HG03097 (cell line): Measurements from ENCODE around the gene FXYD7.
"Not testable (repeated sequence)": the region's sequence is repeated elsewhere in the genome, so short reads cannot be mapped to it uniquely, and the experiment has no call there.

ENCODE experiments used
- ATAC-seq: cut with Tn5 transposase; IDR thresholded peaks from one replicate; pipeline ENCODE4 v1.9.1; 2021; ENCODE audit not compliant: unreplicated experiment, low FRiP score

The FXYD7 gene

GRCh38 chr19:35142606-35143230 is 337 bp upstream of the FXYD7 start:
- ATAC-seq = no peak

- no peak for ATAC-seq
These were observed 763 bp downstream of the FXYD7 start for GRCh38 chr19:35143818-35144217.

GRCh38 chr19:35144259-35144599 is 1.2 kb downstream of the FXYD7 start:
- ATAC-seq = no peak

GRCh38 chr19:35144600-35145436 is 1.8 kb downstream of the FXYD7 start:
- ATAC-seq = no peak

DNA sequence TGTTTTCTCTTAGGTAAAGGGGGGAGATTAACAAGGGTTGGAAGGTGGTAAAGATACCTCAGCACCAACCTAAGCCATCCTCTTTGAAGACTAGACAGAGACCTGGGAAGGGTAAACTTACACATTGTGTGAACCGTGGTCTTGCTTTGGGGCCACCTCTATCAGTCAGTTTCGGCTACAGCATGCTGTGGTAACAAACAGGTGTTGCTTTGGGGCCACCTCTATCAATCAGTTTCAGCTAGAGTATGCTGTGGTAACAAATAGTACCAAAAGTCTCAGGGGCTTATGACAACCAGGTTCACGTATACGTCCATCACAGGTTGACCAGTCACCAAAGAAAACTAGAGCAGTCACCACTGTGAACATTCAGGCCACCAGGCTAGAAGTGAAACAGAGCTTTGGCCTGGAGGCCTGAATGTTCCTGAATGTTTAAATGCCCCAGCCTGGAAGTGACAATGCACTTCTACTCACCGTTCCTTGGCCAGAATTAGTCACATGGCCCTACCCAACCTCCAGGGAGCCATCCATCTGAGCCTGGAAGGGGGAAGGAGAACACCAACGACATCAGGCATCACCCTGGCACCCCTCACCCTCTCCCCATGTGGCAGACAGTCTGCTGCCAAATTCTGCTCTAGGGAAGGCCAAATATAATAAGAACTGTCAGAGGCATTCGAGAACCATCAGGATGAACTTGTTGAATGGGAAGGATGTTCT is 3.8 kb downstream of the FXYD7 start:
- no peak for ATAC-seq

DNA sequence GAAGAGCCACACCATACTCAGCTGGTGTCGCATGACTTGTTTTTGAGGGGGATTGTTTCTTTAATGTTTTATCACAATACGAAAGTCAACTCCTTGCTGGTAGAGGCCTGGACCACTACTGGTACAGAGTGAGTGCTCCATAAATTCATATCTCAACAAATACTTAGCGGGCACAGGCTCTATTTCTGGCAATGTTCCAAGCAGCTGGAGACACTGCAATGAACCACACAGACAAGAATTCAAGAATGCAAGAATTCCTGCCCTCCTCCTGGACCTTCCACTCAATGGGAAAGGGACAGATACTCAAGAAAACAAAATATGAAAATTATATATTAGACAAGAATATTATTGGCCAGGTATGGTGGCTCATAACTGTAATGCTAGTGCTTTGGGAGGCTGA is 6.4 kb downstream of the FXYD7 start:
- ATAC-seq = no peak

GRCh38 chr19:35150445-35150844 is 7.4 kb downstream of the FXYD7 start:
- ATAC-seq = no peak

GRCh38 chr19:35151273-35152065 is 8.4 kb downstream of the FXYD7 start:
- ATAC-seq = no peak

DNA sequence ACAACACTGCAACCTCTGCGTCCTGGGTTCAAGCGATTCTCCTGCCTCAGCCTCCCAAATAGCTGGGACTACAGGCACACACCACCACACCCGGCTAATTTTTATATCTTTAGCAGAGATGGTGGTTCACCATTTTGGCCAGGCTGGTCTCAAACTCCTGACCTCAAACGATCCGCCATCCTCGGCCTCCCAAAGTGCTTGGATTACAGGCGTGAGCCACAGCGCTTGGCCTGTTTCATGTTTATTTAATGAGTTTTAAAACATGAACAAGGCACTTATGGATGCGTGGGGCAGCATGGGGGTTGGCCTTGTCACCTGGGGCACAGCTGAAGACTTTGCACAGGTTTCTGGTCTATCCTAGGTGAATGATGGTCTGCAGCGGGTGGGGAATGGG is 10.1 kb downstream of the FXYD7 start:
- not testable (repeated sequence) for ATAC-seq

DNA sequence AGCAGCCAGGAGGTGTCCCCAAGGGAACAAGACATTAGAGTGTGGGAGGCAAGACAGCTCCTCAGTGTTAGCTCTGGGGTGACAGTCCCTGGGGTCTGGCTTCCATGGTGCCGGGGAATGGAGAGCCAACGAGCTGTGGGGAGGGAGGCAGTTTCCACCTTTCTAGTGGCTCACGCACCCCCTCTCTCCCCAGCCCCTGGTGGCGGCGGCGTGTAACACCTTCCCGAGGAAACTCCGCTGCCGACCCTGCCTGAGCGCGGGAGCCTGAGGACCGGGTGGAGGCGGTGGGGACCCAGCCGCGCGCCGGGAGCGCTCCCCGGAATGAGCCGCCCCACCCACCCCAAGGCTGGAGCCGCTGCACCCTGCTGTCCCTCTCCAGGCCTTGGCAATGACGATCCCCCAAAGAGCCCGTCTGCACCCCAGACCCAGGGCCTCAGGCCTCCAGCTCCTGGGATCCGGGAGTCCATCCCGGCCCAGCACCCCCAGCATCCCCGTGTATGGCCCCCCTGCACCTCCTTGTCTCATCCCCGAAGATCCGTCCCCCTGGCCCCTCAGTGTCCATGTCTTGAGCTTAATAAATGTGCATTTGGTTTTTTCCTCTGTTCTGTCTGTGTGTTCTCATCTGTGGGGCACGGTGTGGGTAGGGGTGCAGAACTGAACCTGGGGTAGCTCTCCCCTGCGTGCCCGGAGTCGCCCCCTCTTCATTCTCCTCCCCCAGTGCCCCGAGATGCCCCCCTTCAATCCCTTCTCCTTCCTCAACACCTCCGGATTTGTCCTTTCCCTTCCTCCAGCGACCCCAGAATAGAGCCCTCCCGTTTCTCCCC is 10.9 kb downstream of the FXYD7 start:
- no peak for ATAC-seq

- ATAC-seq = no peak
These were observed 11.7 kb downstream of the FXYD7 start, which contains the start of gene FXYD5 for GRCh38 chr19:35154525-35155406. Gene FXYD5, plus strand, starts transcription at chr19:35154735. Its CDS starts 816 bp downstream, at chr19:35155551.

DNA sequence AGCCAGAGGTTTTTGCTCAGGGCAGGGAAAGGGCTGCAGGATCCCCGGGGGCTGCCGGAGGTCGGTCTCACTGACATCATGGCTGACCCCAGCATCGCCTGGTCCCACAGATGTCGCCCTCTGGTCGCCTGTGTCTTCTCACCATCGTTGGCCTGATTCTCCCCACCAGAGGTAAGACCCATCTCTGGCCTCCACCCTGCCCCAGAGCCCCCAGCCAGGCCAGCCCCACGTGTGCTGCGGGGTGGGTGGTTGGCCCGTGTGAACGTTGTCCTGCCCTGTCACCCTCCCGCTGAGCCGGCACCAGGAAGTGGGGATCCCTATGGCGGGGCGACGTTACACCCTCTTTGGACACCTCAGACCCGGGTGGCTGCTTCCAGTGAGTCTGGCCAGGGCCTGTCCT is 12.4 kb downstream of the FXYD7 start:
- no peak for ATAC-seq

- ATAC-seq = no peak
These were observed 13.1 kb downstream of the FXYD7 start for GRCh38 chr19:35155981-35156672.

- no peak for ATAC-seq
These were observed 13.6 kb downstream of the FXYD7 start for GRCh38 chr19:35156673-35157014.

GRCh38 chr19:35157431-35157830 is 14.4 kb downstream of the FXYD7 start:
- no peak for ATAC-seq

DNA sequence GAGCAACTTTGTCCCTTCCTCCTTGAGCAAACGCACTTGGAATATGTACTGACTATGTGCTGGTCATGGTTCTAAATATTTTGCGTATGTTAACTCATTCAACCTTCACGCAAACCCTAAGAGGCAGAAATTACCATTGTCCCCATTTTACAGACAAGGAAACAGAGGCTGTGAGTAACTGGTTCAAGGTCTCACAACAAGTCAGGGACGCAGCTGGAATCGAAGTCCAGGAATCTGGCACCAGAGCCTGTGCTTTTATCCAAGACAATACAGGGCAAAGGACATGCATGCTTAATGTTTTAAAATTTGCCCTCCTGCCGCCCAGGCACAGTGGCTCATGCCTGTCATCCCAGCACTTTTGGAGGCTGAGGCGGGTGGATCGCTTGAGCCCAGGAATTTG is 16.6 kb downstream of the FXYD7 start:
- no peak for ATAC-seq

DNA sequence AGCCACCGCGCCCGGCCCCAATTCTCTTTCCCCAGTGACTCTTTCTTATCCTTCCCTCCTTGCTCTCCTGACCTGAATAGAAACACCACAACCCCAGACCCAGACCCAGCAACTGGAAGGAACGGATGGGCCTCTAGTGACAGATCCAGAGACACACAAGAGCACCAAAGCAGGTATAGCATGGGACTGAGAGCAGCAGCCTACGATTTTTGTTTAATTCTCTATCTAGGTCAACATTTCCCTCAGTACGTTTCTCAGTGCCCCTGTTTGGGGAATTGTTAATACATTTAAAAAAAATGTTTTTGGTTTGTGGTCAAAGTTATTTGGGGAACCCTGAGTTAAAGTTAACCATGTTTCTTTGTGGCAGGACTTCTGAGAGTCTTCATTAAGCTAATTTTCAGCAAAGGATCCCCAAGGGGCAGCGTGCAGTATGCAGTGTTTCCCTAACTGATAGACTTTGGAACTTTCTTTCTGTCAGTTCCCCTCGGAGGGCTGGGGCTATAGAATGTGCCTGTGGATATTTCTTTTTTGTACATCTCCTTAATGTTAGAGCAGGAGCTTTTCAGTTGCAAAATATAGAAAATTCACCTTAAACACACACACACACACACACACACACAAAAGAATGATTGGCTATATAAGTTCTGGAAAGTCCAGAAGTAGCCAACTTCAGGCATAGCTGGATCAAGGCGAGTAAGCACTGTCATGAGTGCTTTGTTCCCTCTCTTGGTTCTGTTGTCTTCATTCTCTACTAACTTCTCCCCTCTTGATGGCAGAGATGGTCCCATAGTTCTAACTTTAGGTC is 17.8 kb downstream of the FXYD7 start:
- no peak for ATAC-seq

DNA sequence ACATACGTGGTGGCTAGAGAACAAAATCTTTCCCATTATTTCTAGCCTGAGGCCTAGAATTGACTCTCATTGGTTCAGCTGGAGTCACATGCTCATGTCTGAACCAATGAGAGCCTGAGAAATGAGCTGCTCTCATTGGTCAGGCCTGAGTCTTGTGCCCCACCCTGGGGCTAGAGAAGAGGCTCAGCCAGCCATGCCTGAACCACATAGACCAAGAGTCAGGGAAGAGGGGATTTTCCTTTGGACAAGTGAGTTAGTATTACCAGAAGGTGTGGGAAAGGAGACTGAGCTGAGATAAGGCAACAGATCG is 18.3 kb downstream of the FXYD7 start:
- no peak for ATAC-seq
